B cell (primary cell): Measurements from ENCODE around the gene DCBLD1.

Experiments
- CTCF ChIP-seq: fragments of 200-600 bp; IDR thresholded peaks from one replicate; pipeline ENCODE4 v1.8.0; 2022; ENCODE audit warnings: antibody characterized with exemption, mild to moderate bottlenecking
- EZH2 ChIP-seq: IDR thresholded peaks from 2 replicates; pipeline ENCODE4 v1.6.1; 2012; ENCODE audit warnings: borderline replicate concordance, low read depth, mild to moderate bottlenecking, moderate library complexity, low read length; ENCODE audit not compliant: insufficient read depth, poor library complexity, severe bottlenecking

DNA sequence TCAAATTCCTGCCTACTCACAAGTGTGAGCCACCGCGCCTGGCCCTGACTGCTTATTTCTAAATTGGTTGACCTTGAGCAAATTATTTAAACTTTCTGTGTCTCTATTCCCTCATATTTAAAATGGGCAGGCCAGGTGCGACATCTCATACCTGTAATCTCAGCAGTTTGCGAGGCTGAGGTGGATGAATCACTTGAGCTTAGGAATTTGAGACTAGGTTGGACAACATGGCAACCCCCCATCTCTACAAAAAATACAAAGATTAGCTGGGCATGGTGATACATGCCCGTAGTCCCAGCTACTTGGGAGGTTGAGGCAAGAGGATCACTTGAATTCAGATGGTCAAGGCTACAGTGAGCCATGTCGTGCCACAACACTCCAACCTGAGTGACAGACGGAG lies 26.5 kb downstream of the DCBLD1 start:
- TF ChIP-seq CTCF (no peak), EZH2 (no peak)
